H9 (cell line): ENCODE results near the gene MALL. TPM values are rescaled to one million over a fixed set of nuclear protein-coding genes. Genes with fewer than 3 reads are reported as not detected.
"Not testable (repeated sequence)": the region's sequence is repeated elsewhere in the genome, so short reads cannot be mapped to it uniquely, and the experiment has no call there.

ENCODE experiments used
- DNase-seq: peaks from one replicate; pipeline ENCODE4 v3.0.0-alpha.2; 2017
- H2AFZ ChIP-seq: one replicate; pipeline ENCODE4 v1.6.1; 2013; ENCODE audit warnings: mild to moderate bottlenecking, low read length, control low read depth, moderate library complexity
- H2AK5ac ChIP-seq: 2 replicates; pipeline ENCODE4 v1.6.1; 2013; ENCODE audit warnings: low read length, control low read depth, mixed read lengths; ENCODE audit not compliant: insufficient read length
- H2BK120ac ChIP-seq: one replicate; pipeline ENCODE4 v1.6.1; 2013; ENCODE audit warnings: low read depth, mild to moderate bottlenecking, low read length, control low read depth, inconsistent platforms; ENCODE audit not compliant: poor library complexity, severe bottlenecking
- H2BK12ac ChIP-seq: 2 replicates; pipeline ENCODE4 v1.6.1; 2013; ENCODE audit warnings: low read length, control low read depth, mixed read lengths, low read depth; ENCODE audit not compliant: insufficient read length
- H2BK15ac ChIP-seq: 2 replicates; pipeline ENCODE4 v1.6.1; 2013; ENCODE audit warnings: low read depth, low read length, control low read depth
- H2BK20ac ChIP-seq: one replicate; pipeline ENCODE4 v1.6.1; 2013; ENCODE audit warnings: low read depth, mild to moderate bottlenecking, low read length, control low read depth, inconsistent platforms; ENCODE audit not compliant: poor library complexity, severe bottlenecking
- H2BK5ac ChIP-seq: 2 replicates; pipeline ENCODE4 v1.6.1; 2013; ENCODE audit warnings: low read length, control low read depth, mixed read lengths; ENCODE audit not compliant: insufficient read length
- H3K14ac ChIP-seq: 2 replicates; pipeline ENCODE4 v1.6.1; 2013; ENCODE audit warnings: low read length, control low read depth; ENCODE audit not compliant: insufficient read depth
- H3K18ac ChIP-seq: 2 replicates; pipeline ENCODE4 v1.6.1; 2013; ENCODE audit warnings: low read depth, mild to moderate bottlenecking, mixed read lengths, low read length, control low read depth; ENCODE audit not compliant: insufficient read length
- H3K23ac ChIP-seq: 2 replicates; pipeline ENCODE4 v1.6.1; 2013; ENCODE audit warnings: low read length, control low read depth, mixed read lengths, low read depth; ENCODE audit not compliant: insufficient read length
- H3K23me2 ChIP-seq: 2 replicates; pipeline ENCODE4 v1.6.1; 2013; ENCODE audit warnings: low read depth, mild to moderate bottlenecking, mixed read lengths, low read length, control low read depth; ENCODE audit not compliant: insufficient read length, poor library complexity, severe bottlenecking
- H3K27ac ChIP-seq: 2 replicates; pipeline ENCODE4 v1.5.1; 2013; ENCODE audit warnings: low read length, control low read depth, mixed read lengths, low read depth; ENCODE audit not compliant: insufficient read length
- H3K27me3 ChIP-seq: 2 replicates; pipeline ENCODE4 v1.6.1; 2013; ENCODE audit warnings: low read length, control low read depth, inconsistent platforms; ENCODE audit not compliant: insufficient read depth
- H3K4ac ChIP-seq: 2 replicates; pipeline ENCODE4 v1.6.1; 2013; ENCODE audit warnings: low read depth, mild to moderate bottlenecking, control low read depth, inconsistent platforms, low read length, moderate library complexity
- H3K4me1 ChIP-seq: 2 replicates; pipeline ENCODE4 v1.6.1; 2013; ENCODE audit warnings: low read length, control low read depth, inconsistent platforms; ENCODE audit not compliant: insufficient read depth
- H3K4me2 ChIP-seq: 2 replicates; pipeline ENCODE4 v1.6.1; 2013; ENCODE audit warnings: low read length, control low read depth, mixed read lengths; ENCODE audit not compliant: insufficient read length, insufficient read depth
- H3K56ac ChIP-seq: 2 replicates; pipeline ENCODE4 v1.6.1; 2013; ENCODE audit warnings: low read depth, mild to moderate bottlenecking, mixed read lengths, low read length, control low read depth; ENCODE audit not compliant: insufficient read length
- H3K79me1 ChIP-seq: 2 replicates; pipeline ENCODE4 v1.6.1; 2013; ENCODE audit warnings: low read depth, mild to moderate bottlenecking, moderate library complexity, low read length, control low read depth, inconsistent platforms; ENCODE audit not compliant: insufficient read depth, poor library complexity, severe bottlenecking
- H3K79me2 ChIP-seq: 2 replicates; pipeline ENCODE4 v1.6.1; 2013; ENCODE audit warnings: low read length, control low read depth, inconsistent platforms; ENCODE audit not compliant: insufficient read depth
- H3K9ac ChIP-seq: 2 replicates; pipeline ENCODE4 v1.6.1; 2013; ENCODE audit warnings: low read length, control low read depth, mixed read lengths; ENCODE audit not compliant: insufficient read length; ENCODE audit errors: extremely low read depth
- H3K9me3 ChIP-seq: one replicate; pipeline ENCODE4 v1.6.1; 2013; ENCODE audit warnings: low read depth, low read length, inconsistent platforms; ENCODE audit not compliant: control insufficient read depth
- H3T11ph ChIP-seq: one replicate; pipeline ENCODE4 v1.6.1; 2013; ENCODE audit warnings: mild to moderate bottlenecking, low read length, control low read depth, inconsistent platforms
- H4K20me1 ChIP-seq: one replicate; pipeline ENCODE4 v1.6.1; 2013; ENCODE audit not compliant: control insufficient read depth, insufficient read length, insufficient read depth
- H4K5ac ChIP-seq: 2 replicates; pipeline ENCODE4 v1.6.1; 2013; ENCODE audit warnings: low read depth, mild to moderate bottlenecking, mixed read lengths, low read length, control low read depth; ENCODE audit not compliant: insufficient read length
- H4K8ac ChIP-seq: replicated peaks from 2 replicates; pipeline ENCODE4 v1.6.1; 2013; ENCODE audit warnings: low read length, control low read depth, mixed read lengths, low read depth; ENCODE audit not compliant: insufficient read length
- H4K91ac ChIP-seq: 2 replicates; pipeline ENCODE4 v1.6.1; 2013; ENCODE audit warnings: low read depth, mild to moderate bottlenecking, moderate library complexity, mixed read lengths, low read length, control low read depth; ENCODE audit not compliant: insufficient read length
- H3K27ac Mint-ChIP-seq, 3 experiments: 2 replicates in 2 of 3; 3 replicates in 1 of 3; pipeline ENCODE4 v1.8.0; 2020 to 2021; ENCODE audit warnings: mixed read lengths in 3 of 3, mild to moderate bottlenecking in 1 of 3, moderate library complexity in 1 of 3
- H3K27me3 Mint-ChIP-seq: 2 replicates; pipeline ENCODE4 v1.8.0; 2021; ENCODE audit warnings: low read depth, mild to moderate bottlenecking, moderate library complexity, mixed read lengths
- H3K36me3 Mint-ChIP-seq, 3 experiments: 2 replicates in 2 of 3; 3 replicates in 1 of 3; pipeline ENCODE4 v1.8.0; 2020 to 2021; ENCODE audit warnings: low read depth in 3 of 3, mixed read lengths in 3 of 3; ENCODE audit not compliant: insufficient read depth in 1 of 3
- H3K4me1 Mint-ChIP-seq, 2 experiments: 2 replicates each; pipeline ENCODE4 v1.8.0; 2020; ENCODE audit warnings: mixed read lengths in 2 of 2
- H3K4me3 Mint-ChIP-seq, 2 experiments: 2 replicates in 1 of 2; 3 replicates in 1 of 2; pipeline ENCODE4 v1.8.0; 2020 to 2021; ENCODE audit warnings: mild to moderate bottlenecking in 2 of 2, mixed read lengths in 2 of 2, moderate library complexity in 1 of 2
- H3K9me3 Mint-ChIP-seq, 2 experiments: 2 replicates in 1 of 2; 3 replicates in 1 of 2; pipeline ENCODE4 v1.8.0; 2020; ENCODE audit warnings: mild to moderate bottlenecking in 2 of 2, mixed read lengths in 2 of 2, moderate library complexity in 1 of 2
- CTCF ChIP-seq: fragments of 200-600 bp; sonication (generic); conservative IDR thresholded peaks from 3 replicates; pipeline ENCODE4 v1.8.0; 2021; ENCODE audit warnings: antibody characterized with exemption, mild to moderate bottlenecking
- WGBS: extraction: QIAGEN DNeasy Blood & Tissue Kit; methylation state at CpG from one replicate; pipeline ENCODE4 v1.1.7; 2013; ENCODE audit warnings: missing lambda C conversion rate, low lambda C conversion rate, mixed read lengths; ENCODE audit not compliant: insufficient read length; ENCODE audit errors: extremely low coverage; 5-methylcytosine and 5-hydroxymethylcytosine counted together
- total RNA-seq: library from RNA; stranded (reverse); gene quantifications from 2 replicates; pipeline ENCODE4 v1.2.1, GENCODE V29; 2021

MALL gene
- total RNA-seq, 1 experiment from 2014 or later = 5.0 TPM

- Mint-ChIP-seq H3K4me1 (peaks cover 0 to 4% of the 10 kb centered on the region in 2 experiments; a peak in 1 of 4 replicates), H3K4me3 (no peak overlapping the region), H3K27me3 (no peaks in the 10 kb centered on the region), H3K9me3 (peaks cover 34 to 35% of the 10 kb centered on the region in 2 experiments), H3K27ac (no peak overlapping the region), H3K36me3 (peaks cover 16 to 27% (median 25%) of the 10 kb centered on the region in 3 experiments)
- Histone ChIP-seq H2BK15ac (no peak overlapping the region), H2AK5ac (no peak overlapping the region), H2BK12ac (no peak overlapping the region), H3K79me1 (no peaks in the 10 kb centered on the region), H3K4me1 (no peaks in the 10 kb centered on the region), H4K5ac (no peak overlapping the region), H4K8ac (no peak overlapping the region), H3K27ac (no peak overlapping the region), H2AFZ (no peak overlapping the region), H3K23ac (no peak overlapping the region), H3K4ac (no peak overlapping the region), H3K9me3 (no peaks in the 10 kb centered on the region), H3K27me3 (no peaks in the 10 kb centered on the region), H3K18ac (no peak overlapping the region), H3K23me2 (no peaks in the 10 kb centered on the region), H2BK20ac (no peak overlapping the region), H3T11ph (no peak overlapping the region), H4K20me1 (no peaks in the 10 kb centered on the region), H3K79me2 (no peaks in the 10 kb centered on the region), H3K4me2 (no peak overlapping the region), H4K91ac (no peak overlapping the region), H3K56ac (no peak overlapping the region), H2BK5ac (no peak overlapping the region), H3K9ac (no peak overlapping the region), H2BK120ac (no peak overlapping the region), H3K14ac (no peak overlapping the region)
- WGBS = no CpG with 5 or more reads among the region's 4 CpGs
- peak; percentile 85 for TF ChIP-seq CTCF
- DNase-seq = no peak
These were observed 41.7 kb upstream of the MALL start for GRCh38 chr2:110157153-110157793.

GRCh38 chr2:110154828-110155227 lies 39.2 kb upstream of the MALL start:
- not testable (repeated sequence) for H2BK120ac ChIP-seq

More at GRCh38 chr2:110154828-110155227, 39.2 kb upstream of the MALL start:
- no CpG with 5 or more reads among the region's 4 CpGs for WGBS
- not testable (repeated sequence) for H3K23ac ChIP-seq, H2AFZ ChIP-seq, H3K27ac Mint-ChIP-seq, H3K56ac ChIP-seq, H3K79me2 ChIP-seq, H3K23me2 ChIP-seq, H4K8ac ChIP-seq, H3K14ac ChIP-seq, H3K9ac ChIP-seq, H3K4me1 ChIP-seq, H3K4me2 ChIP-seq, H2AK5ac ChIP-seq, H3T11ph ChIP-seq, H3K27me3 Mint-ChIP-seq, H4K91ac ChIP-seq, H3K27ac ChIP-seq, H3K79me1 ChIP-seq, H4K20me1 ChIP-seq, H2BK5ac ChIP-seq, H3K4me3 Mint-ChIP-seq, H4K5ac ChIP-seq, DNase-seq, H3K4ac ChIP-seq, H2BK12ac ChIP-seq, H2BK15ac ChIP-seq, H3K18ac ChIP-seq, H3K27me3 ChIP-seq, H3K9me3 ChIP-seq, H2BK20ac ChIP-seq, H3K4me1 Mint-ChIP-seq
- Mint-ChIP-seq H3K9me3 (peaks cover 34 to 36% of the 10 kb centered on the region in 2 experiments), H3K36me3 (peaks cover 16 to 27% (median 25%) of the 10 kb centered on the region in 3 experiments)
